ENCODE data around the gene CCR4.
"Not testable (repeated sequence)": the region's sequence is repeated elsewhere in the genome, so short reads cannot be mapped to it uniquely, and the experiment has no call there.

Gene CCR4

GRCh38 chr3:32983124-32983523 is 31.7 kb downstream of the CCR4 start:
- DNase-seq (ENCODE audit: low spot score), result no peak

- not testable (repeated sequence) for DNase-seq (ENCODE audit: low spot score)
Observed at GRCh38 chr3:32984918-32985317, 33.5 kb downstream of the CCR4 start.

- DNase-seq (ENCODE audit: low spot score), result no peak
Observed at GRCh38 chr3:32989171-32989570, 37.7 kb downstream of the CCR4 start.

GRCh38 chr3:32990116-32990515 is 38.7 kb downstream of the CCR4 start:
- no peak for DNase-seq (ENCODE audit: low spot score)

GRCh38 chr3:32991781-32992180 is 40.3 kb downstream of the CCR4 start:
- no peak for DNase-seq (ENCODE audit: low spot score)

GRCh38 chr3:32992310-32992686 is 40.9 kb downstream of the CCR4 start:
- DNase-seq (ENCODE audit: low spot score), result no peak

- DNase-seq (ENCODE audit: low spot score), result no peak
Observed at GRCh38 chr3:32994045-32994444, 42.6 kb downstream of the CCR4 start.

- DNase-seq (ENCODE audit: low spot score), result no peak
Observed at GRCh38 chr3:32995098-32995497, 43.7 kb downstream of the CCR4 start.

GRCh38 chr3:32996048-32996754 is 44.8 kb downstream of the CCR4 start:
- DNase-seq (ENCODE audit: low spot score), result no peak

- DNase-seq (ENCODE audit: low spot score), result no peak
Observed at GRCh38 chr3:32996755-32997091, 45.3 kb downstream of the CCR4 start.

- no peak for DNase-seq (ENCODE audit: low spot score)
Observed at GRCh38 chr3:32998631-32999451, 47.4 kb downstream of the CCR4 start.

- DNase-seq (ENCODE audit: low spot score), result no peak
Observed at GRCh38 chr3:33000691-33001385, 49.4 kb downstream of the CCR4 start.

GRCh38 chr3:33001889-33002288 is 50.4 kb downstream of the CCR4 start:
- peak; percentile 22 for DNase-seq (ENCODE audit: low spot score)

- DNase-seq (ENCODE audit: low spot score), result no peak
Observed at GRCh38 chr3:33003308-33003707, 51.9 kb downstream of the CCR4 start.

GRCh38 chr3:33004205-33004604 is 52.8 kb downstream of the CCR4 start:
- no peak for DNase-seq (ENCODE audit: low spot score)

- DNase-seq (ENCODE audit: low spot score), result no peak
Observed at GRCh38 chr3:33004961-33005360, 53.5 kb downstream of the CCR4 start.
